HG03066 (cell line): ENCODE results near the gene MAGEB4.

Experiments
- ATAC-seq: cut with Tn5 transposase; IDR thresholded peaks from one replicate; pipeline ENCODE4 v1.9.1; 2021; ENCODE audit warnings: low read depth; ENCODE audit not compliant: unreplicated experiment

MAGEB4 gene

GRCh38 chrX:30283456-30284200 lies 41.8 kb downstream of the MAGEB4 start:
- no peak for ATAC-seq
